SIG-M5 (cell line): ENCODE data around the gene TAS2R31.
"Not testable (repeated sequence)": the region's sequence is repeated elsewhere in the genome, so short reads cannot be mapped to it uniquely, and the experiment has no call there.

Source experiments
- DNase-seq: peaks from one replicate; lab custom pipeline; 2025; lab: John Stamatoyannopoulos, UW

Gene TAS2R31, protein sequence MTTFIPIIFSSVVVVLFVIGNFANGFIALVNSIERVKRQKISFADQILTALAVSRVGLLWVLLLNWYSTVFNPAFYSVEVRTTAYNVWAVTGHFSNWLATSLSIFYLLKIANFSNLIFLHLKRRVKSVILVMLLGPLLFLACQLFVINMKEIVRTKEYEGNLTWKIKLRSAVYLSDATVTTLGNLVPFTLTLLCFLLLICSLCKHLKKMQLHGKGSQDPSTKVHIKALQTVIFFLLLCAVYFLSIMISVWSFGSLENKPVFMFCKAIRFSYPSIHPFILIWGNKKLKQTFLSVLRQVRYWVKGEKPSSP

GRCh38 chr12:11031307-11031706, at the start of gene TAS2R31:
TSS of gene TAS2R31 (minus strand) at chr12:11031407. CDS start at chr12:11031335, 72 bp downstream.
- DNase-seq = no peak

DNA sequence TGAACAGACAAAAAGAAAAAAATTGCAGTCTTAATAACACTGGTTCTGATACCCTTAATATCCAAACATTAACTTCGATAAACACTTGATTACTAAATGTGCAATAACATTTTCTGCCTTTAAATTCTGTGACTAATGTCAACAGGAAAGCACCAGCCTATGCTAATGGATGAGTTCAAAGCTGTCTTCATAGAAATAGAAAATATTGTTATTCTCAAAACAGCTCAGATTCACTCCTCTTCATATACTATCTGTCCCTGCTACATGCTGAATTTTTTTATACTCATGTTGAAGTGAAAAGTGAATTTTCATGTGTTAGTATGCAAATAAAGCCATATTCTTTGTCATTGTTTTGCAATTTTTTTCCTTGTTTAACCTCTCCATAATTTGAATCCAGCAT, 47.0 kb upstream of the TAS2R31 start:
- no peak for DNase-seq

DNA sequence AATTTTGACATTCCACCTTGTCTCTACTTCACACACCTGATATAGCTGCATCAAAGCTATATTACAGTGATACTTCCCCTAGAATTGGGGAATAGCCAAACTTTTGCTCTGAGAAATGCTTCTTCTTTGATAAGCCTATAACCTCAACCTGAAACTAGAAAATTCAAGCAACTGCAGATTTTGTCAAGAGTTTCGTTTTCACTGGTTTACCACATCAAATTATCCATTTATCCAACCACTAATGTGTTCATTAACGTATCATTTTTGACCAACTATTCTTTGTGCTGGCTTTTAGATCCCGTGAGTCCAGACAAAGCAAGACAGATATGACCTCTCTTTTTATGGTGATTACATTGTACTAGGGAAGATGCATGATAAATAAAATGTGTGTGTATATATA, 44.4 kb upstream of the TAS2R31 start:
- no peak for DNase-seq

GRCh38 chr12:11071414-11071813, 40.2 kb upstream of the TAS2R31 start:
- DNase-seq = no peak

DNA sequence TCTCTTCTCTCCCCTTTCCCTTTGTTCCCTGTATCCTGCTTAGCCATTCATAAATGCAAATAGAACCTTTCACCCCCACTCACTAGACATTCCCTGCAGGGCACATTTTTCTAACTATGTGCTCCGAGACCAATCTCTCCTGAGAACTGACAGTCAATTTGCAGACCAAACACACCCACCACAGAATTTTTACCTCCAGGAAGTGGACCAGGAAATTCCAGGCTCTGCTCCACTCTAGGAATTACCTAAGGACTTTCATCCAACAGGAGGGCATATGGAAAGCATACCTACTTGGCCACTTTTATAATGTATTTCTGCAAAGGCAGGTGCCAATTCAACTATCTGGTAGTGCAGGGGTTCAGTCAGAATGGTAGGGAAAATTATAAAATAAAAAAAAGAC, 39.8 kb upstream of the TAS2R31 start:
- no peak for DNase-seq

DNA sequence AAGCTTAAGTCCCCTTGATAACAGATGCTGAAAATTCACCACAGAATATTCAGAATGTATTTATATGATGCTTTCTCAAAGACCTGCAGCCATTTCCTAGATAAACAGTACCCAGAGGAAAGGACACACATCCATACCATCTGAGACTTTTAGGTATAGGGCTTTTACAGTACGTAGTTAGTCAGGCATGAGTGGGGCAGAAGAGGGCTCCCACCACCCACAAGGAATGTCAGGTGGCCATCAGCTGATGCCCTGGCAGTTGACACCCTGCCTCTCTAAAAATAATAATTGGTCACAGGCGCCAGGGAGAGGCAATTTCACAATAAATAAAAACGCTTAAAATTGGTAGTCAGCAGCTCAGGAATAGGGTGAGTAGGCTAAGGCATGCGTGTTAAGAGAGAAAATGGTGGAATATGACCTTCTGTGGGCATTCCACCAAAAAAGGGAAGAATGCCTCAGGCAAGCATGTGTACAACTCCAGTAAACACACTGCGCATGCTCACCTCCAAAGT, 38.7 kb upstream of the TAS2R31 start:
- DNase-seq = no peak

DNA sequence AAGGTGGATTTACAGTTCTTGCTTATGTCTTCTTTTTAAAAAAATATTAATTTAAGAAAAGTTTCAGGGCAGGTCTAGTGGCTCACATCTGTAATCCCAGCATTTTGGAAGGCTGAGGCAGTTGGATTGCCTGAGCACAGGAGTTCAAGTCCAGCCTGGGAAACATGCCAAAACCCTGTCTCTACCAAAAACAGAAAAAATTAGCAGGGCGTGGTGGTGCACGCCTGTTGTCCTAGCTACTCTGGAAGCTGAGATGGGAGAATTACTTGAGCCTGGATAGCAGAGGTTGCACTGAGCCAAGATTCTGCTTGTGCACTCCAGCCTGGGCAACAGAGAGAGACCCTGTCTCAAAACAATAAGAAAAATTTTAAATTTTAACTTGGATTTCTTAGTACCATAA, 36.3 kb upstream of the TAS2R31 start:
- DNase-seq = no peak

DNA sequence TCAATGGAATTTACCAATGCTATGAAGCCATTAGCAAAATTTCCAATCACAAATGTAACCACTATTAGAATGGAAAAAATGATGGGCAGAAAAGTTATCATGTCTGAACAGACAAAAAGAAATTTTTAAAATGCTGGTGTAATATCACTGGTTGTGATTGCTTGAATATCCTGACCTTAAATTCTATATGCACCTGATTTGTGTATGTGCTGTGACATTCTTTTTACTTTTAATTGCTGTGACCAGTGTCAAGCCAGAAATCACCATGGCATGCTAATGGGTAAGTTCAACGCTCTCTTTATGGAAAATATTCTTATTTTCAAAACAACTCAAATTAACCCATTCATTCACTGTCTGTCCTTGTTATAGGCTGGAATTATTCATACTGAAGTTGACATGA, 31.0 kb upstream of the TAS2R31 start, which contains the start of gene TAS2R46:
Gene TAS2R46, minus strand, starts transcription at position 101 of the 400 bp plus-strand sequence. Its CDS starts 0 bp downstream, at position 101.
- DNase-seq = not testable (repeated sequence)

- DNase-seq = no peak
These were observed 28.6 kb upstream of the TAS2R31 start for GRCh38 chr12:11059784-11060183.

DNA sequence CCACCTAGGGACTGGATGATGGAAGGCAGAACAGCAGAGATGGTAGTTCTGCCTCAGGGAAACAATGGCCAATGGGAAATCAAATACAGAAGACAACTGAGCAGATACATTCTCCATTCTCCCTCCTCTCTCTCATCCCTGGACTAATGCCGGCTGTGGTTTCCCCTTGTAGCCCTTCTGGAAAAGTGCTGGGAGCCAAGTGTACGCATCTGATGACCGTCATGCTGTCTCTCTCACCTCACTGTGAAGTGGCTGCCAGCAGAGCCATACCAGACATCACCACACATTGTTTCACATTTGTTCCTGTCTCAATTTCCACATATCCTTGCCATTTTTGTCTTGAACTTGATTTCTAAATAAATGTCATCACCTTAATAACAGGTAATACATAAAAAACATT, 27.8 kb upstream of the TAS2R31 start:
- DNase-seq = no peak

DNA sequence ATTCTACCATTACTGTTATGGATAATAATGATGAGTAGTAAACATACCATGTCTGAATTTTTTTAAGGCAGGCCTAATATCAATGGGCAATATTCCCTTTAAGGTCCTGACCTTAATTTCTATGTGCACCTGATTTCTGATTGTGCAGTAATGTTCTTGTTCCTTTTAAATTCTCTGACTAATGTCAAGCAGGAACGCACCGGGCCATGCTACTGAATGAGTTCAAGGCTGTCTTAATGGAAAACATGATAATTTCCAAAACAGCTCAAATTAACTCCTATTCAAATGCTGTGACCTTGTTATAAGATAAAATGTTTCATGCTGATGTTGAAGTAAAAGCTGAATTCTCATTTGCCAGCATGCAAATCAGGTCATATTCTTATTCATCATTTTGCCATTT, 24.1 kb upstream of the TAS2R31 start:
- no peak for DNase-seq

DNA sequence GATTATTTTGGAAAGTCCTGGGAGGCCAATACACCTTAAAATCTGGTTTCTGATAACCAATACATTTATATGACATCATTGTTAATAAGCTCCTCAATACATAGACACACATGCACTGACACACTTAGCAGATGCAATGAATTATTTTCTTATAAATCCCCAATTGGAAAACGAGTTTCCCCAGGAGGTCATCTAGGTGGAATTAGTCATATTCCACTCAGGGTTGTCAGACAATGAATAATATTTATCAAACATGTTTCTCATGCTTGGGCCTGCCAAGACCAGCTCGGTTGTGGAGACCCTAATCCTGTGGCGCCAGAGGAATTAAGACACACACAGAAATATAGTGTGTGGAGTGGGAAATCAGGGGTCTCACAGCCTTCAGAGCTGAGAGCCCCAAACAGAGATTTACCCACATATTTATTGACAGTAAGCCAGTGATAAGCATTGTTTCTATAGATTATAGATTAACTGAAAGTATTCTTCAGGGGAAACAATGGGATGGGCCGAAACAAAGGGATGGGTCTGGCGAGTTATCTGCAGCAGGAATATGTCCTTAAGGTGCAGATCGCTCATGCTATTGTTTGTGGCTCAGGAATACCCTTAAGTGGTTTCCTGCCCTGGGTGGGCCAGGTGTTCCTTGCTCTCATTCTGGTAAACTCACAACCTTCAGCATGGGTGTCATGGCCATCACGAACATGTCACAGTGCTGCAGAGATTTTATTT, 18.8 kb upstream of the TAS2R31 start:
- not testable (repeated sequence) for DNase-seq

- DNase-seq = not testable (repeated sequence)
These were observed 10.2 kb upstream of the TAS2R31 start for GRCh38 chr12:11041366-11041765.

DNA sequence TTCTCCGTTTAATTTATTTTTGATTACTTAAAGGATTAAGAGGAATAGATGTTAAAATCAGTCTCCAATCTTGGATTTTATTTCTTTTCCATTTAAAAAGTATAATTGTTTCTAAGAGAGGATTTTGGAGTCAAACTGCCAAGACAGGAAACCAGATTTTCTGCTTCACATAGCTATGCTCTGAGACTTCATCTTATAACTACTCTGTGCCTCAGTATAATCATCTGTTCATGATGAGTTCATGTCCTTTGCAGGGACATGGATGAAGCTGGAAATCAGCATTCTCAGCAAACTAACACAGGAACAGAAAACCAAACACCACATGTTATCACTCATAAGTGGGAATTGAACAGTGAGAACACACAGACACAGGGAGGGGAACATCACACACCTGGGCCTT, 9.0 kb upstream of the TAS2R31 start:
- DNase-seq = no peak

- DNase-seq = no peak
These were observed 8.0 kb upstream of the TAS2R31 start for GRCh38 chr12:11039171-11039570.

DNA sequence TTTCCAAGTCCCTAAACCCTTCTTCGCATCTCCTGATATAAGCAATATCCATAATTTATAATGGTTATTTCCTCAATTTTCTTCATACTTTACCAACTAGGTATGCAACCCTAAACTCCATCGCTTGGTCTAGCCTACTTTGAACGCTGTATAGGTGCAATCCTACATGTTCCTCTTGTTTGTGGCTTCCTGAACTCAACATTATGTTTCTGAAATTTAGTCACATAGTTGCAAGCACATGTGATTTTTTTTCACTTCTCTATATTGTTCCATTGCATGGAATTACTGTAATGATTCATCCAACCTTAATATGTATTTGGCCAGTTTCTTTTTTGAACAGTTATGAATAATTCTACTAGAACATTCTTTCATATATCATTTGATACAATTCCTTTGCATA, 2.8 kb upstream of the TAS2R31 start:
- not testable (repeated sequence) for DNase-seq

DNA sequence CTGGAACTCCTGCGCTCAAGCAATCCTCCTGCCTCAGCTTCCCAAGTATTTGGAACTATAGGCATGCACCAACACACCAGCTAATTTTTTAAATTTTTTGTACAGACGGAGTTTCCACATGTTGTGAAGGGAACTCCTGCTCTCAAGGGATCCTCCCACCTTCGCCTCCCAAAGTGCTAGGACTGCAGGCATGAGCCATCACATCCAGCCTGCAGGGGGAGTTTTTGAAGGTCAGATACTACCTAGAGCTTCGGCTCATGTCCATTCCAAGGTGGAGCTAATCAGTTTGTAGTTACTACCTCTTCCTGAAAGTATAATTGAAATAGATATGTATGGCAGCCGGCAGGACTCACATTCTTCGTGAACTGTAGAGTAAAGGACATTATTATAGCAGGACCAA, 5.1 kb downstream of the TAS2R31 start:
- no peak for DNase-seq

DNA sequence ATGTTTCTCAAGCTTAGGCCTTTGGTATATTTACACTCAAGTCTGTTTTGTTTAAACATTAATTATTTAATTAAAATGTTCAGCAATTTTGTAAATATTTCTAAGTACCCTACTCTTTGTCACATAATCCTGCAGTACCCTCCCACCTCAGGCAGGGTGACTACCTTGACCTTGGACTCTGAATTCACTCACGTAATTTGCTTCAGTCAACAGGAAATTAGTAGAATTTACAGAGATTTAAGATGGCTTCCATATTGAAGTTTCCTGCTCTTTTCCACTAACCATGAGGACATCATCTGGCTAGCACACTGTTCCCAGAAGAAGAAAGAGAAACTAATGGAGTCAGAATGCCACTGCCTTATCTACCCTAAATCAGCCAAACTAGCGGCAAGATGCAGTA, 7.8 kb downstream of the TAS2R31 start:
- no peak for DNase-seq

GRCh38 chr12:11022520-11022919, 8.7 kb downstream of the TAS2R31 start, which contains the start of gene TAS2R19:
TSS of gene TAS2R19 (minus strand) at chr12:11022620. CDS start at chr12:11022571, 49 bp downstream.
- DNase-seq = no peak

- DNase-seq = no peak
These were observed 14.3 kb downstream of the TAS2R31 start for GRCh38 chr12:11016937-11017336.

- no peak for DNase-seq
These were observed 15.3 kb downstream of the TAS2R31 start for GRCh38 chr12:11015775-11016430.

- no peak for DNase-seq
These were observed 17.0 kb downstream of the TAS2R31 start for GRCh38 chr12:11014234-11014633.

DNA sequence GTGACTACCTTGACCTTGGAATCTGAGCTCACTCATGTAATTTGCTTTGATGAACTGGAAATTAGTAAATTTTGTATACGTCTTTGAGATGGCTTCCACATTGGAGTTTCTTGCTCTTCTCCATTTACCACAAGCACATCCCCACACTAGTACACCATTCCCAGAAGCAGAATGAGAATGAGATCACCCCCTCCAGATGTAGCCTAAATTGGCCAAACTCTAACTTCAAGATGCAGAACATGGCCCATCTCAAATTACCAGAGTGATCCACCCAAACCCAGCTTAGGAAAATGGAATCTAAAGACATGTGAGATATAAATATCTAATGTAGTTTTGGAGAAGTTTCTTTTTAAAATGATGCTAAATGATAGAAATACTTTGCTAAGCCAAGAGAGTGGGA, 23.6 kb downstream of the TAS2R31 start:
- no peak for DNase-seq
